ENCODE data around the gene TPP2.
A peak's percentile ranks its signal among the peaks of the same experiment; 100 is the strongest.

- TF ChIP-seq POLR2A (IDR thresholded peaks at IDR 0.05; ENCODE audit: borderline replicate concordance, extremely low read depth, insufficient read depth, insufficient read length) = no peak
- no peak for TF ChIP-seq POLR2AphosphoS5 (IDR thresholded peaks at IDR 0.05; ENCODE audit: low read depth, low read length)
- no peak for TF ChIP-seq CTCF (IDR thresholded peaks at IDR 0.05 in 2 of 3, conservative IDR thresholded peaks at IDR 0.05 in 1 of 3; ENCODE audit: borderline replicate concordance in 1 of 3, insufficient read depth in 1 of 3, low read depth in 2 of 3, low read length in 2 of 3)
- peak; percentile 26; the same call in 1 of the 2 replicates for TF ChIP-seq SP1 (IDR thresholded peaks at IDR 0.05; ENCODE audit: low read depth)
- TF ChIP-seq MAX (IDR thresholded peaks at IDR 0.05) = no peak
- TF ChIP-seq YY1 (IDR thresholded peaks at IDR 0.05; ENCODE audit: extremely low read depth, insufficient replicate concordance, low read depth, low read length) = no peak
- no peak for TF ChIP-seq ATF3 (IDR thresholded peaks at IDR 0.05)
- no peak for TF ChIP-seq EZH2 (IDR thresholded peaks at IDR 0.05)
- no peak for TF ChIP-seq CEBPB (IDR thresholded peaks at IDR 0.05; ENCODE audit: low read depth)
- TF ChIP-seq ELF1 (IDR thresholded peaks at IDR 0.05; ENCODE audit: borderline replicate concordance, low read depth) = no peak
- TF ChIP-seq EZH2phosphoT487 (IDR thresholded peaks at IDR 0.05; ENCODE audit: borderline replicate concordance) = no peak
Observed at GRCh38 chr13:102707467-102707866, 110.7 kb downstream of the TPP2 start.
